Activated naive CD8-positive, alpha-beta T cell treated with anti-CD3 and anti-CD28 coated beads, Interleukin-2, amount 10 ng/mL, durations not matched to agents 7 days and 5 days (primary cell): Measurements from ENCODE around the gene ETV6. TPM values are rescaled to one million over a fixed set of nuclear protein-coding genes. Genes with fewer than 3 reads are reported as not detected.

Source experiments
- ATAC-seq: fragments of 150-1000 bp; cut with Tn5 transposase; one replicate; pipeline ENCODE4 v1.10.0; 2021; ENCODE audit warnings: low read depth, moderate library complexity
- POLR2A ChIA-PET: fragments of 350-600 bp; sonication (Branson Sonifier 250); formaldehyde crosslinking; loops from one replicate; lab custom pipeline; 2021; ENCODE audit warnings: antibody characterized with exemption; lab: Charles Lee
- DNase-seq: peaks from one replicate; pipeline ENCODE4 v3.0.0; 2021
- H3K27ac Mint-ChIP-seq: one replicate; pipeline ENCODE4 v1.8.0; 2022; ENCODE audit warnings: mild to moderate bottlenecking, mixed read lengths
- H3K27me3 Mint-ChIP-seq: one replicate; pipeline ENCODE4 v1.8.0; 2022; ENCODE audit warnings: mild to moderate bottlenecking, moderate library complexity, mixed read lengths
- H3K36me3 Mint-ChIP-seq: one replicate; pipeline ENCODE4 v1.8.0; 2021; ENCODE audit warnings: mild to moderate bottlenecking, mixed read lengths
- H3K4me1 Mint-ChIP-seq: one replicate; pipeline ENCODE4 v1.8.0; 2021; ENCODE audit warnings: mixed read lengths
- H3K4me3 Mint-ChIP-seq: one replicate; pipeline ENCODE4 v1.8.0; 2022; ENCODE audit warnings: mild to moderate bottlenecking, moderate library complexity, mixed read lengths
- H3K9me3 Mint-ChIP-seq: one replicate; pipeline ENCODE4 v1.8.0; 2021; ENCODE audit warnings: mixed read lengths
- total RNA-seq, 2 experiments: library from RNA; stranded (reverse); gene quantifications; one replicate each; pipeline ENCODE4 v1.2.3, GENCODE V29; 2021

ETV6 gene
- total RNA-seq, 2 experiments from 2014 or later: 22.5 to 26.0 TPM

GRCh38 chr12:11723993-11724392 lies 74.5 kb downstream of the ETV6 start:
- H3K4me1 Mint-ChIP-seq: peaks cover 40% of the 10 kb centered on the region
- no peaks in the 10 kb centered on the region for H3K9me3 Mint-ChIP-seq
- no peak overlapping the region for H3K4me3 Mint-ChIP-seq
- H3K27me3 Mint-ChIP-seq: no peaks in the 10 kb centered on the region
- H3K36me3 Mint-ChIP-seq: peaks cover 17% of the 10 kb centered on the region
- ATAC-seq (no peak), DNase-seq (no peak)
- POLR2A ChIA-PET: no interaction called here
- H3K27ac Mint-ChIP-seq: no peak overlapping the region

GRCh38 chr12:11724888-11725311 lies 75.4 kb downstream of the ETV6 start:
- Mint-ChIP-seq H3K27me3 (no peaks in the 10 kb centered on the region), H3K4me1 (peaks cover 39% of the 10 kb centered on the region), H3K9me3 (no peaks in the 10 kb centered on the region), H3K27ac (no peak overlapping the region), H3K4me3 (no peak overlapping the region), H3K36me3 (peaks cover 23% of the 10 kb centered on the region)
- DNase-seq (no peak), ATAC-seq (no peak)
- POLR2A ChIA-PET: no interaction called here

GRCh38 chr12:11725686-11726085 lies 76.2 kb downstream of the ETV6 start:
- peaks cover 41% of the 10 kb centered on the region for H3K4me1 Mint-ChIP-seq
- peaks cover 23% of the 10 kb centered on the region for H3K36me3 Mint-ChIP-seq
- H3K9me3 Mint-ChIP-seq: no peaks in the 10 kb centered on the region
- H3K4me3 Mint-ChIP-seq: no peak overlapping the region
- ATAC-seq (no peak), DNase-seq (no peak)
- H3K27me3 Mint-ChIP-seq: no peaks in the 10 kb centered on the region
- no peak overlapping the region for H3K27ac Mint-ChIP-seq
- POLR2A ChIA-PET: no interaction called here

GRCh38 chr12:11726659-11727058 lies 77.2 kb downstream of the ETV6 start:
- Mint-ChIP-seq H3K27ac (no peak overlapping the region), H3K9me3 (no peaks in the 10 kb centered on the region), H3K4me3 (peak overlapping the region; percentile 45), H3K4me1 (peaks cover 48% of the 10 kb centered on the region), H3K36me3 (peaks cover 23% of the 10 kb centered on the region), H3K27me3 (no peaks in the 10 kb centered on the region)
- no peak for ATAC-seq
- POLR2A ChIA-PET: interaction anchor here (2.6 kb wide), 1 partner anchor 77 kb away, joined by 5 read pairs; the partner anchor contains the start of gene ETV6
- DNase-seq: no peak

- ATAC-seq (peak; percentile 76), DNase-seq (peak; percentile 60)
- Mint-ChIP-seq H3K4me1 (peaks cover 50% of the 10 kb centered on the region), H3K9me3 (no peaks in the 10 kb centered on the region), H3K4me3 (peak overlapping the region; percentile 45), H3K27ac (peak overlapping the region; percentile 27), H3K27me3 (no peaks in the 10 kb centered on the region), H3K36me3 (peaks cover 23% of the 10 kb centered on the region)
- POLR2A ChIA-PET: interaction anchor here (2.6 kb wide), 1 partner anchor 78 kb away, joined by 5 read pairs; the partner anchor contains the start of gene ETV6
Observed at GRCh38 chr12:11727133-11727664, 77.7 kb downstream of the ETV6 start.

GRCh38 chr12:11728154-11728755 lies 78.8 kb downstream of the ETV6 start:
- no peak for DNase-seq
- Mint-ChIP-seq H3K4me3 (no peak overlapping the region), H3K9me3 (no peaks in the 10 kb centered on the region), H3K27ac (no peak overlapping the region), H3K36me3 (peaks cover 20% of the 10 kb centered on the region), H3K4me1 (peaks cover 51% of the 10 kb centered on the region), H3K27me3 (no peaks in the 10 kb centered on the region)
- POLR2A ChIA-PET: interaction anchor here (2.6 kb wide), 1 partner anchor 79 kb away, joined by 5 read pairs; the partner anchor contains the start of gene ETV6
- ATAC-seq: no peak

- Mint-ChIP-seq H3K4me1 (peaks cover 51% of the 10 kb centered on the region), H3K36me3 (peaks cover 22% of the 10 kb centered on the region), H3K27ac (no peak overlapping the region), H3K27me3 (no peaks in the 10 kb centered on the region), H3K4me3 (no peak overlapping the region), H3K9me3 (no peaks in the 10 kb centered on the region)
- POLR2A ChIA-PET: interaction anchor here (2.6 kb wide), 1 partner anchor 80 kb away, joined by 5 read pairs; the partner anchor contains the start of gene ETV6
- ATAC-seq (no peak), DNase-seq (no peak)
Observed at GRCh38 chr12:11729008-11729407, 79.5 kb downstream of the ETV6 start.

GRCh38 chr12:11729439-11730150 lies 80.1 kb downstream of the ETV6 start:
- Mint-ChIP-seq H3K36me3 (peaks cover 18% of the 10 kb centered on the region), H3K9me3 (no peaks in the 10 kb centered on the region), H3K27ac (no peak overlapping the region), H3K4me1 (peaks cover 51% of the 10 kb centered on the region), H3K27me3 (no peaks in the 10 kb centered on the region), H3K4me3 (no peak overlapping the region)
- POLR2A ChIA-PET: interaction anchor here (2.6 kb wide), 1 partner anchor 80 kb away, joined by 5 read pairs; the partner anchor contains the start of gene ETV6
- ATAC-seq (no peak), DNase-seq (no peak)

- H3K27me3 Mint-ChIP-seq: no peaks in the 10 kb centered on the region
Observed at GRCh38 chr12:11730299-11731041, 81.0 kb downstream of the ETV6 start.

GRCh38 chr12:11731042-11731357 lies 81.5 kb downstream of the ETV6 start:
- Mint-ChIP-seq H3K4me3 (peak overlapping the region; percentile 49), H3K27me3 (no peaks in the 10 kb centered on the region), H3K9me3 (no peaks in the 10 kb centered on the region), H3K27ac (peak overlapping the region; percentile 49), H3K36me3 (peaks cover 16% of the 10 kb centered on the region), H3K4me1 (peaks cover 45% of the 10 kb centered on the region)
- POLR2A ChIA-PET: interaction anchor here (1.0 kb wide), 1 partner anchor 82 kb away, joined by 3 read pairs; the partner anchor contains the start of gene ETV6
- ATAC-seq: no peak
- no peak for DNase-seq

More at GRCh38 chr12:11730299-11731041, 81.0 kb downstream of the ETV6 start:
- no peak for ATAC-seq
- peaks cover 21% of the 10 kb centered on the region for H3K36me3 Mint-ChIP-seq
- POLR2A ChIA-PET: interaction anchor here (1.0 kb wide), 1 partner anchor 81 kb away, joined by 3 read pairs; the partner anchor contains the start of gene ETV6
- no peaks in the 10 kb centered on the region for H3K9me3 Mint-ChIP-seq
- peaks cover 50% of the 10 kb centered on the region for H3K4me1 Mint-ChIP-seq
- H3K4me3 Mint-ChIP-seq: peak overlapping the region; percentile 49
- H3K27ac Mint-ChIP-seq: peak overlapping the region; percentile 49
- no peak for DNase-seq

GRCh38 chr12:11731455-11731854 lies 82.0 kb downstream of the ETV6 start:
- Mint-ChIP-seq H3K27ac (peak overlapping the region; percentile 44), H3K27me3 (no peaks in the 10 kb centered on the region), H3K4me1 (peaks cover 43% of the 10 kb centered on the region), H3K36me3 (peaks cover 12% of the 10 kb centered on the region), H3K4me3 (peak overlapping the region; percentile 49), H3K9me3 (no peaks in the 10 kb centered on the region)
- DNase-seq (no peak), ATAC-seq (no peak)
- POLR2A ChIA-PET: interaction anchor here (0.8 kb wide), 1 partner anchor 82 kb away, joined by 3 read pairs; the partner anchor contains the start of gene ETV6

- no peaks in the 10 kb centered on the region for H3K9me3 Mint-ChIP-seq
- peaks cover 12% of the 10 kb centered on the region for H3K36me3 Mint-ChIP-seq
- no peaks in the 10 kb centered on the region for H3K27me3 Mint-ChIP-seq
- POLR2A ChIA-PET: interaction anchor here (0.8 kb wide), 1 partner anchor 83 kb away, joined by 3 read pairs; the partner anchor contains the start of gene ETV6
- H3K27ac Mint-ChIP-seq: peak overlapping the region; percentile 44
- peaks cover 38% of the 10 kb centered on the region for H3K4me1 Mint-ChIP-seq
- H3K4me3 Mint-ChIP-seq: peak overlapping the region; percentile 49
- DNase-seq (no peak), ATAC-seq (no peak)
Observed at GRCh38 chr12:11732023-11732422, 82.5 kb downstream of the ETV6 start.

- ATAC-seq: no peak
- peak overlapping the region; percentile 45 for H3K4me3 Mint-ChIP-seq
- no peak for DNase-seq
Observed at GRCh38 chr12:11732715-11733114, 83.2 kb downstream of the ETV6 start.

More at GRCh38 chr12:11732715-11733114, 83.2 kb downstream of the ETV6 start:
- Mint-ChIP-seq H3K9me3 (no peaks in the 10 kb centered on the region), H3K27me3 (no peaks in the 10 kb centered on the region), H3K27ac (peak overlapping the region; percentile 77), H3K4me1 (peaks cover 34% of the 10 kb centered on the region), H3K36me3 (peaks cover 16% of the 10 kb centered on the region)
- POLR2A ChIA-PET: no interaction called here
